Measurements from ENCODE around the gene RRP7A.
"Not testable (repeated sequence)": the region's sequence is repeated elsewhere in the genome, so short reads cannot be mapped to it uniquely, and the experiment has no call there.

DNA sequence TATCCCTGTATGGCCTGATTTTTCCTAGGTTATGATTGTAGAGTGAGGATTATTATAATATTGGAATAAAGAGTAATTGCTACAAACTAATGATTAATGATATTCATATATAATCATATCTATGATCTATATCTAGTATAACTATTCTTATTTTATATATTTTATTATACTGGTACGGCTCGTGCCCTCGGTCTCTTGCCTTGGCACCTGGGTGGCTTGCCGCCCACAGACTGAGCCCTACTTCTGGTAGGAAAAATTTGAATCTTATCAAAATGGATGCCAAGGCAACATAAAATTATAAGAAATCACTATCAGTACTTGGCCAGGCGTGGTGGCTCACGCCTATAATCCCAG lies 32.7 kb upstream of the RRP7A start:
- not testable (repeated sequence) for TF ChIP-seq CTCF, POLR2A (IDR thresholded peaks at IDR 0.05)
